K562 (cell line): ENCODE measurements around the gene LSM14B. TPM values are rescaled to one million over a fixed set of nuclear protein-coding genes. Genes with fewer than 3 reads are reported as not detected.

Source experiments
- ATAC-seq: fragments of 200-7000 bp; cut with Tn5 transposase; 3 replicates; pipeline ENCODE4 v1.9.1; 2020; ENCODE audit warnings: moderate library complexity
- BruUV-seq: library from RNA; stranded (reverse); fragments of 400-500 nt; replicated peaks from 2 replicates; lab custom pipeline; 2021; lab: Mats Ljungman, UMichigan
- CTCF ChIA-PET: fragments of 300-600 bp; formaldehyde crosslinking; extraction: SDS; loops from one replicate; lab custom pipeline; 2021; ENCODE audit warnings: low intra/inter-chr PET ratio; lab: Yijun Ruan, JAX
- POLR2A ChIA-PET: fragments of 300-600, 350-650 bp; sonication (Branson Sonifier 250); formaldehyde crosslinking; extraction: SDS; loops from one replicate; lab custom pipeline; 2021; ENCODE audit warnings: antibody characterized with exemption, inconsistent platforms; lab: Yijun Ruan, JAX
- DNase-seq, 4 experiments: peaks; one replicate each; pipeline versions ENCODE4 v3.0.0 to v3.0.0-alpha.2; 2011 to 2018; ENCODE audit warnings: low spot score in 3 of 4, mixed read lengths in 3 of 4; ENCODE audit errors: extremely low read depth in 1 of 4
- FAIRE-seq: peaks from 2 replicates; lab custom pipeline; 2011; peaks lifted over from hg19 to GRCh38; lab: Jason Lieb, UNC
- H2AFZ ChIP-seq: 2 replicates; pipeline ENCODE4 v1.6.0; 2011; ENCODE audit warnings: low read depth, low read length, control low read depth, inconsistent platforms
- H3K27ac ChIP-seq: fragments of 200-600 bp; 3 replicates; pipeline ENCODE4 v1.8.0; 2011; ENCODE audit warnings: low read depth, mild to moderate bottlenecking, control low read depth, inconsistent platforms, low read length, moderate library complexity, mixed read lengths; ENCODE audit errors: extremely low read depth
- H3K27me3 ChIP-seq, 2 experiments: fragments of 300-600 bp in 1 of 2; 2 replicates in 1 of 2; 3 replicates in 1 of 2; pipeline versions ENCODE4 v1.6.0 to v1.8.0; 2011; ENCODE audit warnings: inconsistent platforms in 2 of 2, low read length in 2 of 2, mild to moderate bottlenecking in 1 of 2, mixed read lengths in 1 of 2, moderate library complexity in 1 of 2; ENCODE audit not compliant: control insufficient read depth in 2 of 2, insufficient read depth in 2 of 2
- H3K36me3 ChIP-seq: fragments of 300-600 bp; 3 replicates; pipeline ENCODE4 v1.8.0; 2011; ENCODE audit warnings: mild to moderate bottlenecking, low read length, inconsistent platforms; ENCODE audit not compliant: control insufficient read depth, insufficient read depth
- H3K4me1 ChIP-seq, 2 experiments: fragments of 200-600 bp in 1 of 2; replicated peaks in 1 of 2; 2 replicates in 1 of 2; 3 replicates in 1 of 2; pipeline versions ENCODE4 v1.5.1 to v1.8.0; 2011; ENCODE audit warnings: inconsistent platforms in 2 of 2, low read length in 2 of 2, mild to moderate bottlenecking in 1 of 2, mixed read lengths in 1 of 2, moderate library complexity in 1 of 2; ENCODE audit not compliant: control insufficient read depth in 2 of 2, insufficient read depth in 2 of 2
- H3K4me2 ChIP-seq: 2 replicates; pipeline ENCODE4 v1.6.1; 2011; ENCODE audit warnings: low read length, control low read depth, inconsistent platforms, mixed read lengths; ENCODE audit not compliant: insufficient read depth
- H3K4me3 ChIP-seq: fragments of 200-600 bp; sonication (generic), shearing (Covaris generic); 2 replicates; pipeline ENCODE4 v1.5.1; 2016; ENCODE audit warnings: control low read depth, inconsistent platforms
- H3K79me2 ChIP-seq: fragments of 200-600 bp; 3 replicates; pipeline ENCODE4 v1.8.0; 2011; ENCODE audit warnings: low read length, inconsistent platforms; ENCODE audit not compliant: control insufficient read depth, insufficient read depth
- H3K9ac ChIP-seq, 2 experiments: 2 replicates each; pipeline versions ENCODE4 v1.6.0 to v1.6.1; 2011; ENCODE audit warnings: low read depth in 2 of 2, low read length in 2 of 2, control low read depth in 1 of 2, inconsistent platforms in 1 of 2, mild to moderate bottlenecking in 1 of 2, mixed read lengths in 1 of 2; ENCODE audit not compliant: insufficient read depth in 1 of 2
- H3K9me1 ChIP-seq: one replicate; pipeline ENCODE4 v1.6.0; 2011; ENCODE audit warnings: inconsistent platforms, mild to moderate bottlenecking, low read length, moderate library complexity; ENCODE audit not compliant: control insufficient read depth, insufficient read depth
- H3K9me3 ChIP-seq: replicated peaks from 2 replicates; pipeline ENCODE4 v1.5.1; 2011; ENCODE audit warnings: low read depth, low read length, inconsistent platforms; ENCODE audit not compliant: control insufficient read depth, insufficient read depth
- H4K20me1 ChIP-seq: replicated peaks from 2 replicates; pipeline ENCODE4 v1.6.1; 2011; ENCODE audit warnings: low read length, inconsistent platforms, mixed read lengths; ENCODE audit not compliant: control insufficient read depth, insufficient read depth
- CSDE1 ChIP-seq, 2 experiments: fragments of 450-650 bp; IDR thresholded peaks; 2 replicates each; pipeline ENCODE4 v1.6.1; 2016; ENCODE audit warnings: mild to moderate bottlenecking in 1 of 2
- LCOR ChIP-seq: sonication (generic); formaldehyde crosslinking; IDR thresholded peaks from 2 replicates; pipeline ENCODE4 v1.8.0; 2022; ENCODE audit warnings: mild to moderate bottlenecking, missing genetic modification reagents
- ZNF140 ChIP-seq: fragments of 250-450 bp; sonication (Bioruptor Pico); IDR thresholded peaks from 2 replicates; pipeline ENCODE4 v1.8.0; 2021; ENCODE audit warnings: moderate library complexity, mild to moderate bottlenecking, inconsistent platforms
- ZNF444 ChIP-seq: fragments of 250-450 bp; sonication (Bioruptor Pico); IDR thresholded peaks from 2 replicates; pipeline ENCODE4 v1.4.0; 2020; ENCODE audit warnings: mild to moderate bottlenecking, moderate library complexity
- WGBS: fragments of 100-300 bp; shearing (Covaris generic); methylation state at CpG from one replicate; pipeline ENCODE4 v1.1.6; 2016; ENCODE audit warnings: low coverage, mixed read lengths; ENCODE audit not compliant: insufficient coverage; ENCODE audit errors: missing lambda C conversion rate; 5-methylcytosine and 5-hydroxymethylcytosine counted together
- in situ Hi-C: fragments of 300-500 bp; cut with MboI; formaldehyde crosslinking; loops from 4 replicates; pipeline ENCODE4 v1.15.0; 2018; ENCODE audit warnings: inconsistent platforms, mixed read lengths
- intact Hi-C: fragments of 100-400 bp; cut with micrococcal nuclease; formaldehyde crosslinking; loops from 2 replicates; pipeline ENCODE4 v1.14.2; 2022
- polyA plus RNA-seq, 8 experiments: library from polyadenylated mRNA; depleted of rRNA in 4 of 8; stranded (reverse) in 5 of 8; unstranded in 3 of 8; fragments of >200 nt; fragmentation: Nextera tagmentation in 2 of 8; fragmentation: Illumina TruSeq in 1 of 8; extraction: Ambion mirVana in 2 of 8; extraction: Trizol in 1 of 8; gene quantifications; 2 replicates each; pipeline versions ENCODE4 v1.2.1 to v1.2.3, GENCODE V29; 2011 to 2014; ENCODE audit warnings: inconsistent platforms in 1 of 8, missing spikeins in 1 of 8
- total RNA-seq, 7 experiments: library from RNA; depleted of rRNA in 6 of 7; stranded (reverse); fragments of >200 nt in 6 of 7; fragmentation: Illumina TruSeq in 2 of 7; extraction: Trizol in 2 of 7; gene quantifications; 2 replicates each; pipeline versions ENCODE4 v1.2.1 to v1.2.3, GENCODE V29; 2011 to 2021; ENCODE audit warnings: low replicate concordance in 1 of 7
- TF ChIP-seq, protein P1 (sequence below): sonication (generic); formaldehyde crosslinking; IDR thresholded peaks from 2 replicates; pipeline ENCODE4 v1.8.1; 2023; ENCODE audit warnings: mild to moderate bottlenecking, missing genetic modification reagents
- TF ChIP-seq, protein P2 (sequence below): fragments of 250-450 bp; sonication (Bioruptor Pico); IDR thresholded peaks from 2 replicates; pipeline ENCODE4 v1.8.0; 2022; ENCODE audit warnings: moderate library complexity, mild to moderate bottlenecking, inconsistent platforms
- TF ChIP-seq, protein P3 (sequence below): fragments of 450-650 bp; IDR thresholded peaks from 2 replicates; pipeline ENCODE4 v1.6.1; 2017; ENCODE audit warnings: antibody characterized with exemption

LSM14B gene
- total and polyA plus RNA-seq, 9 of the 15 experiments (the other 6 are each of a cell fraction or from before 2014, with no cell fraction given), result 0.66 to 36.0 (median 20.2) TPM

DNA sequence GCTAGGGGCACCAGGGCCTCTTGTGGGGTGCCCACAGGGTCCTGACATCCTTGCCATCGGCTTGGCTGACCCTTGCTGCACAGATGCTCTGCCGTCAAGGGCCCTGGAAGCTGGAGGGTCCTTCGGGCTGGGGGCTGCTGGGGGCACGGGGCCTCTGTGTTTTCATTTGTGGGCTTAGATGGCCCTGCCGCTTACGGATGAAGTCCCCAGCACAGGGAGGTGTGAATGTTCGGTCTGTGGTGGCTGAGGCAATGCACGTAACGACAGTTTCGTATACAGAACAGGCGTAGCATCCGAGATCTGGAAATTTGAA is 35.8 kb downstream of the LSM14B start (continued):
- TF ChIP-seq, protein P1, sequence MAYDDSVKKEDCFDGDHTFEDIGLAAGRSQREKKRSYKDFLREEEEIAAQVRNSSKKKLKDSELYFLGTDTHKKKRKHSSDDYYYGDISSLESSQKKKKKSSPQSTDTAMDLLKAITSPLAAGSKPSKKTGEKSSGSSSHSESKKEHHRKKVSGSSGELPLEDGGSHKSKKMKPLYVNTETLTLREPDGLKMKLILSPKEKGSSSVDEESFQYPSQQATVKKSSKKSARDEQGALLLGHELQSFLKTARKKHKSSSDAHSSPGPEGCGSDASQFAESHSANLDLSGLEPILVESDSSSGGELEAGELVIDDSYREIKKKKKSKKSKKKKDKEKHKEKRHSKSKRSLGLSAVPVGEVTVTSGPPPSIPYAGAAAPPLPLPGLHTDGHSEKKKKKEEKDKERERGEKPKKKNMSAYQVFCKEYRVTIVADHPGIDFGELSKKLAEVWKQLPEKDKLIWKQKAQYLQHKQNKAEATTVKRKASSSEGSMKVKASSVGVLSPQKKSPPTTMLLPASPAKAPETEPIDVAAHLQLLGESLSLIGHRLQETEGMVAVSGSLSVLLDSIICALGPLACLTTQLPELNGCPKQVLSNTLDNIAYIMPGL (CRISPR knock-in tag), result no peak

DNA sequence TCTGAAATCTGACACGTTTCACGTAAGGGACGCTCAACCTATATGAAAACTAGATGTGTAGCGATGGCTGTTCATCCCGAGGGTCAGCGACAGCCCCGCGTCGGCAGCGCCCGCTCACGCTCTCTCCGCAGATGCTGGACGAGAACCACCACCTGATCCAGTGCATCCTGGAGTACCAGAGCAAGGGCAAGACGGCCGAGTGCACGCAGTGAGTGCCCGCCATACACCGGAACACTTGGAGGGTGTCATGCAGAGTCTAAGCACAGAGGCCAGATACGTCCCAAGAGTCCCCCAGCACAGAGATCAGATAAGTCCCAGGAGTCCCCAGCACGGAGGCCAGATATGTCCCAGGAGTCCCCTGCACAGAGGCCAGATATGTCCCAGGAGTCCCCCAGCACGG is 36.3 kb downstream of the LSM14B start:
- no peak for FAIRE-seq
- Histone ChIP-seq H3K36me3 (peaks cover 90% of the 10 kb centered on the region; the same call in 2 of the 3 replicates), H3K27ac (no peak overlapping the region)

More for the DNA sequence above, 36.3 kb downstream of the LSM14B start:
- Histone ChIP-seq H2AFZ (no peak overlapping the region), H3K4me2 (no peak overlapping the region), H3K79me2 (peaks cover 56% of the 10 kb centered on the region), H4K20me1 (peaks cover 18% of the 10 kb centered on the region), H3K4me3 (no peak overlapping the region), H3K4me1 (peaks cover 2 to 45% of the 10 kb centered on the region in 2 experiments; a peak in 3 of 5 replicates), H3K9ac (no peak overlapping the region)
- BruUV-seq, result no TSS peak
- intact Hi-C loops, result loop anchor here (5.0 kb wide), 1 partner anchor 146 kb away; no protein-coding TSS in a partner anchor
- no peak for DNase-seq
- in situ Hi-C loops, result no loop called here
- TF ChIP-seq, protein P2, sequence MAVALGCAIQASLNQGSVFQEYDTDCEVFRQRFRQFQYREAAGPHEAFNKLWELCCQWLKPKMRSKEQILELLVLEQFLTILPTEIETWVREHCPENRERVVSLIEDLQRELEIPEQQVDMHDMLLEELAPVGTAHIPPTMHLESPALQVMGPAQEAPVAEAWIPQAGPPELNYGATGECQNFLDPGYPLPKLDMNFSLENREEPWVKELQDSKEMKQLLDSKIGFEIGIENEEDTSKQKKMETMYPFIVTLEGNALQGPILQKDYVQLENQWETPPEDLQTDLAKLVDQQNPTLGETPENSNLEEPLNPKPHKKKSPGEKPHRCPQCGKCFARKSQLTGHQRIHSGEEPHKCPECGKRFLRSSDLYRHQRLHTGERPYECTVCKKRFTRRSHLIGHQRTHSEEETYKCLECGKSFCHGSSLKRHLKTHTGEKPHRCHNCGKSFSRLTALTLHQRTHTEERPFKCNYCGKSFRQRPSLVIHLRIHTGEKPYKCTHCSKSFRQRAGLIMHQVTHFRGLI, result no peak
- TF ChIP-seq LCOR (no peak), ZNF444 (CRISPR knock-in tag) (no peak), CSDE1 (IDR thresholded peaks at IDR 0.05) (no peak), ZNF140 (CRISPR knock-in tag) (no peak)
- TF ChIP-seq, protein P3, sequence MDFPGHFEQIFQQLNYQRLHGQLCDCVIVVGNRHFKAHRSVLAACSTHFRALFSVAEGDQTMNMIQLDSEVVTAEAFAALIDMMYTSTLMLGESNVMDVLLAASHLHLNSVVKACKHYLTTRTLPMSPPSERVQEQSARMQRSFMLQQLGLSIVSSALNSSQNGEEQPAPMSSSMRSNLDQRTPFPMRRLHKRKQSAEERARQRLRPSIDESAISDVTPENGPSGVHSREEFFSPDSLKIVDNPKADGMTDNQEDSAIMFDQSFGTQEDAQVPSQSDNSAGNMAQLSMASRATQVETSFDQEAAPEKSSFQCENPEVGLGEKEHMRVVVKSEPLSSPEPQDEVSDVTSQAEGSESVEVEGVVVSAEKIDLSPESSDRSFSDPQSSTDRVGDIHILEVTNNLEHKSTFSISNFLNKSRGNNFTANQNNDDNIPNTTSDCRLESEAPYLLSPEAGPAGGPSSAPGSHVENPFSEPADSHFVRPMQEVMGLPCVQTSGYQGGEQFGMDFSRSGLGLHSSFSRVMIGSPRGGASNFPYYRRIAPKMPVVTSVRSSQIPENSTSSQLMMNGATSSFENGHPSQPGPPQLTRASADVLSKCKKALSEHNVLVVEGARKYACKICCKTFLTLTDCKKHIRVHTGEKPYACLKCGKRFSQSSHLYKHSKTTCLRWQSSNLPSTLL, result no peak
- TF ChIP-seq, all 486 proteins: peak for 0
- H3K27me3 ChIP-seq, result no peaks in the 10 kb centered on the region
- CTCF ChIA-PET, result interaction anchor here (0.6 to 3.3 kb wide), 2 partner anchors 34 to 147 kb away, joined by 3 to 12 read pairs; no protein-coding TSS in a partner anchor
- no peaks in the 10 kb centered on the region for H3K9me3 ChIP-seq
- ATAC-seq, result no peak
- 94% methylated on average over 20 of the region's 22 CpGs for WGBS
- H3K9me1 ChIP-seq, result peaks cover 5% of the 10 kb centered on the region
- POLR2A ChIA-PET, result no interaction called here
